Panc1 (cell line): Measurements from ENCODE around the gene GAR1. TPM values are rescaled to one million over a fixed set of nuclear protein-coding genes. Genes with fewer than 3 reads are reported as not detected.

ENCODE experiments used
- ATAC-seq: fragments of 200-7000 bp; cut with Tn5 transposase; 2 replicates; pipeline ENCODE4 v1.9.1; 2020; ENCODE audit warnings: mild to moderate bottlenecking, moderate library complexity
- BruUV-seq: library from RNA; stranded (reverse); fragments of 400-500 nt; replicated peaks from 2 replicates; lab custom pipeline; 2021; lab: Mats Ljungman, UMichigan
- CTCF ChIA-PET: fragments of 300-600 bp; sonication (Branson Sonifier 250); formaldehyde crosslinking; loops from one replicate; lab custom pipeline; 2022; ENCODE audit warnings: antibody characterized with exemption; lab: Charles Lee
- POLR2A ChIA-PET: fragments of 300-600 bp; sonication (Branson Sonifier 250); formaldehyde crosslinking; loops from one replicate; lab custom pipeline; 2022; ENCODE audit warnings: antibody characterized with exemption; lab: Charles Lee
- DNase-seq: peaks from one replicate; pipeline ENCODE4 v3.0.0-alpha.2; 2010; ENCODE audit warnings: low read depth, low spot score
- H3K27ac ChIP-seq: 2 replicates; pipeline ENCODE4 v1.5.1; 2011; ENCODE audit warnings: mild to moderate bottlenecking, low read length, inconsistent platforms
- H3K27me3 ChIP-seq: fragments of 200-500 bp; sonication (Bioruptor generic); 2 replicates; pipeline ENCODE4 v1.6.0; 2014; ENCODE audit warnings: low read length, inconsistent platforms; ENCODE audit not compliant: control insufficient read depth, insufficient read depth
- H3K36me3 ChIP-seq: fragments of 200-500 bp; sonication (Bioruptor generic); 2 replicates; pipeline ENCODE4 v1.5.1; 2014; ENCODE audit warnings: inconsistent platforms, mild to moderate bottlenecking, low read length, moderate library complexity; ENCODE audit not compliant: control insufficient read depth, insufficient read depth
- H3K4me1 ChIP-seq: 2 replicates; pipeline ENCODE4 v1.5.1; 2011; ENCODE audit warnings: inconsistent platforms, mild to moderate bottlenecking, low read length, moderate library complexity; ENCODE audit not compliant: control insufficient read depth, insufficient read depth
- H3K4me3 ChIP-seq, 2 experiments: 2 replicates each; pipeline ENCODE4 v1.5.1; 2011 to 2012; ENCODE audit warnings: low read depth in 2 of 2, low read length in 2 of 2, mild to moderate bottlenecking in 2 of 2, inconsistent platforms in 1 of 2, moderate library complexity in 1 of 2
- H3K9me3 ChIP-seq: fragments of 200-500 bp; sonication (Bioruptor generic); 2 replicates; pipeline ENCODE4 v1.5.1; 2014; ENCODE audit warnings: low read depth, mild to moderate bottlenecking, inconsistent platforms, low read length, moderate library complexity; ENCODE audit not compliant: control insufficient read depth, insufficient read depth
- CTCF ChIP-seq: fragments of 450-650 bp; IDR thresholded peaks from 2 replicates; pipeline ENCODE4 v1.5.1; 2017; ENCODE audit warnings: mild to moderate bottlenecking
- POLR2AphosphoS5 ChIP-seq: IDR thresholded peaks from 2 replicates; pipeline ENCODE4 v1.6.1; 2012; ENCODE audit warnings: mild to moderate bottlenecking, low read depth, low read length, moderate library complexity
- REST ChIP-seq, 2 experiments: IDR thresholded peaks; 2 replicates each; pipeline ENCODE4 v1.6.1; 2011 to 2012; ENCODE audit warnings: low read depth in 2 of 2, control low read depth in 1 of 2, low read length in 1 of 2, mild to moderate bottlenecking in 1 of 2, moderate library complexity in 1 of 2; ENCODE audit not compliant: insufficient read depth in 1 of 2
- SIN3A ChIP-seq: IDR thresholded peaks from 2 replicates; pipeline ENCODE4 v1.6.1; 2012; ENCODE audit warnings: low read depth, mild to moderate bottlenecking, low read length, moderate library complexity, borderline replicate concordance; ENCODE audit not compliant: insufficient read depth
- TCF7L2 ChIP-seq: IDR thresholded peaks from 2 replicates; pipeline ENCODE4 v1.6.1; 2011; ENCODE audit warnings: mild to moderate bottlenecking, low read depth, low read length, inconsistent platforms
- in situ Hi-C: cut with HindIII; loops from 2 replicates; pipeline ENCODE4 v1.10.0; 2016; ENCODE audit warnings: low sequenced_read_pairs, low pct_unique_long_range_greater_than_20kb
- intact Hi-C: fragments of 100-400 bp; cut with micrococcal nuclease; formaldehyde crosslinking; loops from one replicate; pipeline ENCODE4 v1.10.0; 2022; ENCODE audit not compliant: unreplicated experiment
- total RNA-seq: library from RNA; stranded (reverse); gene quantifications from one replicate; pipeline ENCODE4 v1.2.1, GENCODE V29; 2021; ENCODE audit not compliant: unreplicated experiment

Gene GAR1
- total RNA-seq, 1 experiment from 2014 or later: 23.6 TPM

- in situ Hi-C loops (no loop called here), intact Hi-C loops (no loop called here)
- ChIA-PET CTCF (no interaction called here), POLR2A (no interaction called here)
- Histone ChIP-seq H3K9me3 (no peaks in the 10 kb centered on the region), H3K27ac (no peak overlapping the region), H3K4me3 (no peak overlapping the region), H3K36me3 (no peaks in the 10 kb centered on the region), H3K4me1 (no peaks in the 10 kb centered on the region), H3K27me3 (no peaks in the 10 kb centered on the region)
- no peak for DNase-seq
- no TSS peak for BruUV-seq
- ATAC-seq: no peak
- TF ChIP-seq CTCF: no peak
- no peak for TF ChIP-seq REST (IDR thresholded peaks at IDR 0.05; ENCODE audit: insufficient read depth in 1 of 2, low read depth in 2 of 2, low read length in 1 of 2)
- no peak for TF ChIP-seq TCF7L2
- no peak for TF ChIP-seq SIN3A
- TF ChIP-seq POLR2AphosphoS5: no peak
These were observed 45.7 kb downstream of the GAR1 start for GRCh38 chr4:109861271-109861670.

GRCh38 chr4:109861916-109862511 lies 46.5 kb downstream of the GAR1 start:
- POLR2A ChIA-PET: no interaction called here
- Histone ChIP-seq H3K27me3 (no peaks in the 10 kb centered on the region), H3K36me3 (no peaks in the 10 kb centered on the region), H3K27ac (no peak overlapping the region), H3K4me1 (no peaks in the 10 kb centered on the region), H3K4me3 (no peak overlapping the region), H3K9me3 (no peaks in the 10 kb centered on the region)
- CTCF ChIA-PET: no interaction called here
- no peak for DNase-seq
- intact Hi-C loops: no loop called here
- TF ChIP-seq CTCF: no peak
- no peak for TF ChIP-seq TCF7L2
- no peak for TF ChIP-seq POLR2AphosphoS5
- no peak for TF ChIP-seq REST (IDR thresholded peaks at IDR 0.05; ENCODE audit: insufficient read depth in 1 of 2, low read depth in 2 of 2, low read length in 1 of 2)
- no peak for ATAC-seq
- in situ Hi-C loops: no loop called here
- no TSS peak for BruUV-seq
